MCF 10A (cell line): ENCODE data around the gene DEPP1. TPM values are rescaled to one million over a fixed set of nuclear protein-coding genes. Genes with fewer than 3 reads are reported as not detected.
A peak's percentile ranks its signal among the peaks of the same experiment; 100 is the strongest.

Experiments used
- BruUV-seq: library from RNA; stranded (reverse); fragments of 400-500 nt; replicated peaks from 2 replicates; lab custom pipeline; 2021; lab: Mats Ljungman, UMichigan
- CTCF ChIA-PET: fragments of 300-600 bp; sonication (Branson Sonifier 250); formaldehyde crosslinking; extraction: SDS; loops from one replicate; lab custom pipeline; 2021; ENCODE audit warnings: antibody characterized with exemption, inconsistent platforms; lab: Yijun Ruan, JAX
- POLR2A ChIA-PET: fragments of 300-600, 350-650 bp; sonication (Branson Sonifier 250); formaldehyde crosslinking; extraction: SDS; loops from one replicate; lab custom pipeline; 2020; ENCODE audit warnings: antibody characterized with exemption, inconsistent platforms; lab: Yijun Ruan, JAX
- DNase-seq: peaks from one replicate; pipeline ENCODE4 v3.0.0-alpha.2; 2018; ENCODE audit not compliant: unreplicated experiment
- H3K27ac Mint-ChIP-seq: one replicate; pipeline ENCODE4 v1.8.0; 2022; ENCODE audit warnings: mild to moderate bottlenecking, low read depth, mixed read lengths; ENCODE audit not compliant: unreplicated experiment
- H3K27me3 Mint-ChIP-seq: one replicate; pipeline ENCODE4 v1.8.0; 2022; ENCODE audit warnings: mixed read lengths; ENCODE audit not compliant: insufficient read depth, unreplicated experiment
- H3K36me3 Mint-ChIP-seq: one replicate; pipeline ENCODE4 v1.8.0; 2022; ENCODE audit warnings: mild to moderate bottlenecking, moderate library complexity, mixed read lengths; ENCODE audit not compliant: insufficient read depth, unreplicated experiment
- H3K4me1 Mint-ChIP-seq: one replicate; pipeline ENCODE4 v1.8.0; 2022; ENCODE audit warnings: mixed read lengths; ENCODE audit not compliant: insufficient read depth, unreplicated experiment
- H3K4me3 Mint-ChIP-seq: one replicate; pipeline ENCODE4 v1.8.0; 2022; ENCODE audit warnings: mild to moderate bottlenecking, moderate library complexity, mixed read lengths; ENCODE audit not compliant: unreplicated experiment
- H3K9me3 Mint-ChIP-seq: one replicate; pipeline ENCODE4 v1.8.0; 2022; ENCODE audit warnings: mixed read lengths; ENCODE audit not compliant: unreplicated experiment
- CTCF ChIP-seq: fragments of 200-600 bp; IDR thresholded peaks from one replicate; pipeline ENCODE4 v1.8.0; 2022; ENCODE audit warnings: antibody characterized with exemption, mild to moderate bottlenecking; ENCODE audit not compliant: unreplicated experiment
- intact Hi-C: fragments of 100-400 bp; cut with micrococcal nuclease; formaldehyde crosslinking; loops from 2 replicates; pipeline ENCODE4 v1.14.1; 2022
- total RNA-seq: library from RNA; stranded (reverse); gene quantifications from 2 replicates; pipeline ENCODE4 v1.2.3, GENCODE V29; 2022

Gene DEPP1
- total RNA-seq, 1 experiment from 2014 or later = 0.84 TPM

DNA sequence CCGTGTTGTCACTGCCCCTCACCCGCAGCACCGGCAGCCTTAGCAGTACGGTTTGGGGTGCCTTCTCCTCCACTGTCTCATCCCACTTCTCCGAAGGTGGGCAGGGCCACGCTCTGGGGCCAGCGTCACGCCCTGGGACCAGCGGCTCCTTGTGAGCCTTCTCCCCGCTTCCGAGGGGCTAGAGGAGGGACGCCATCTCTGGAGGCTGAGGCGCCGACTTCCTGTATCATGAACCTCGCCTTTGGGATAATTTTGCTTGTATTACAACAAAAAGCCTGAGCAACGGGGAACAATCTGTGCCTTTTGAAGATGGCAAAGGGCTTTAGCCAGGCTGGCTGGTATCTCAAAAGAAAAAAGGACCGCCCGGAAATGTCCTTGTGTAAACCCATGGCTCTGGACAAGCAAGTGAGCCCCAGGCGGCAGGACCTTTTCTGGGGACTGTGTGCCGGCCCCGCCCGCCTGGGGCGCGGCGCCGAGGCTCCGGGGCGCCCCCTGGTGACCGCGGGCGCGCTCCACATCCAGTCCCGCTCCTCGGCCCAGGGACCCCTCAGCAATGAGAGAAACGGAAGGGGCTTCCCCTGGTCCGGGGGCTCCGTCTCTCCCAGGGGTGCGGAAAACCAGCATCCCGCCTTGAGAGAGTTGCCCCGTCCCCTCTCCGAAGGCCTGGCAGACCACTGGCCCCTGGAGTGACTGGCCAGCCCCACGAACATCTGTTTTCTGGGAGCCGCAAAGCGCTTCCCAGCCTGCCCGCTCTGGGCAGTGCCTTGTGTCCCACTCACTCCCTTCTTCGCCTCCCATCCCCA lies 3.8 kb downstream of the DEPP1 start:
- ChIA-PET POLR2A (interaction anchor here (0.6 kb wide), 1 partner anchor 13 kb away, joined by 3 read pairs; no protein-coding TSS in a partner anchor), CTCF (interaction anchor here (0.5 to 2.2 kb wide), 10 partner anchors 8 to 572 kb away, joined by 3 to 11 read pairs (median 5); no protein-coding TSS in a partner anchor)
- peak; percentile 60 for DNase-seq
- Mint-ChIP-seq H3K27ac (peak overlapping the region; percentile 61), H3K36me3 (peaks cover 24% of the 10 kb centered on the region), H3K4me1 (peaks cover 25% of the 10 kb centered on the region), H3K9me3 (no peaks in the 10 kb centered on the region), H3K4me3 (peak overlapping the region; percentile 58), H3K27me3 (no peaks in the 10 kb centered on the region)
- peak; percentile 98 for TF ChIP-seq CTCF
- BruUV-seq = no TSS peak
- intact Hi-C loops = loop anchor here (1.0 kb wide), 1 partner anchor 43 kb away; no protein-coding TSS in a partner anchor

- H3K27me3 Mint-ChIP-seq = no peaks in the 10 kb centered on the region
- H3K4me3 Mint-ChIP-seq = peak overlapping the region; percentile 58
- H3K36me3 Mint-ChIP-seq = peaks cover 19% of the 10 kb centered on the region
- peak overlapping the region; percentile 61 for H3K27ac Mint-ChIP-seq
- POLR2A ChIA-PET = no interaction called here
- intact Hi-C loops = no loop called here
- TF ChIP-seq CTCF = no peak
- peaks cover 22% of the 10 kb centered on the region for H3K4me1 Mint-ChIP-seq
- no peak for DNase-seq
- CTCF ChIA-PET = interaction anchor here (0.7 to 2.2 kb wide), 5 partner anchors 11 to 105 kb away, joined by 3 to 9 read pairs (median 5); no protein-coding TSS in a partner anchor
- no peaks in the 10 kb centered on the region for H3K9me3 Mint-ChIP-seq
- BruUV-seq = no TSS peak
Measured at GRCh38 chr10:44974082-44974627, 4.5 kb downstream of the DEPP1 start.

GRCh38 chr10:44973323-44974081 lies 5.1 kb downstream of the DEPP1 start:
- DNase-seq = no peak
- Mint-ChIP-seq H3K9me3 (no peaks in the 10 kb centered on the region), H3K4me3 (no peak overlapping the region), H3K4me1 (peaks cover 15% of the 10 kb centered on the region), H3K27ac (no peak overlapping the region), H3K27me3 (no peaks in the 10 kb centered on the region), H3K36me3 (peaks cover 17% of the 10 kb centered on the region)
- ChIA-PET CTCF (interaction anchor here (0.7 to 2.2 kb wide), 8 partner anchors 10 to 228 kb away, joined by 3 to 9 read pairs (median 4); no protein-coding TSS in a partner anchor), POLR2A (no interaction called here)
- no TSS peak for BruUV-seq
- TF ChIP-seq CTCF = no peak
- intact Hi-C loops = no loop called here
